Adrenal gland (tissue), 12 donors: Measurements from ENCODE around the gene MGAT5B. TPM values are rescaled to one million over a fixed set of nuclear protein-coding genes. Genes with fewer than 3 reads are reported as not detected.

ENCODE experiments used
- DNase-seq, 7 donors: peaks; one replicate each; pipeline ENCODE4 v3.0.0-alpha.2; 2019 to 2020
- H3K27ac ChIP-seq, 5 donors: fragments of 200-600 bp; sonication (generic) in 4 of 5; 1 replicate in 3 of 5; 2 replicates in 2 of 5; pipeline versions ENCODE4 v1.5.1 to v1.8.0; 2016 to 2020; ENCODE audit warnings: mild to moderate bottlenecking in 1 of 5
- H3K27me3 ChIP-seq: fragments of 200-600 bp; 2 replicates; pipeline ENCODE4 v1.8.0; 2021
- H3K36me3 ChIP-seq, 2 donors: fragments of 200-600 bp; replicated peaks in 1 of 2; 1 replicate in 1 of 2; 2 replicates in 1 of 2; pipeline versions ENCODE4 v1.5.1 to v1.8.0; 2018 to 2022
- H3K4me1 ChIP-seq, 2 donors: fragments of 200-600 bp; replicated peaks in 1 of 2; 1 replicate in 1 of 2; 2 replicates in 1 of 2; pipeline versions ENCODE4 v1.5.1 to v1.8.0; 2018 to 2021
- H3K4me3 ChIP-seq, 4 donors: fragments of 200-600 bp; sonication (generic) in 3 of 4; one replicate each; pipeline ENCODE4 v1.5.1; 2016 to 2018
- H3K9me3 ChIP-seq, 3 donors: fragments of 200-600 bp; sonication (generic) in 1 of 3; replicated peaks in 1 of 3; 1 replicate in 2 of 3; 2 replicates in 1 of 3; pipeline versions ENCODE4 v1.5.1 to v1.8.0; 2016 to 2021
- POLR2A ChIP-seq, 2 donors: fragments of 450-650 bp; IDR thresholded peaks; one replicate each; pipeline ENCODE4 v1.6.1; 2017; ENCODE audit warnings: antibody characterized with exemption in 2 of 2, mild to moderate bottlenecking in 2 of 2, moderate library complexity in 1 of 2
- WGBS, 4 donors: extraction: QIAGEN DNeasy Blood & Tissue Kit in 2 of 4; methylation state at CpG; one replicate each; pipeline versions ENCODE4 v1.1.5 to v1.1.7; 2013 to 2017; 5-methylcytosine and 5-hydroxymethylcytosine counted together
- intact Hi-C, 2 donors: fragments of 100-400 bp; cut with DNase I; formaldehyde crosslinking; loops; one replicate each; pipeline versions ENCODE4 v1.14.1 to v1.15.0; 2022 to 2023
- polyA plus RNA-seq, 3 donors: library from polyadenylated mRNA; stranded (reverse); fragments of 200-250 nt in 2 of 3; fragments of 350-450 nt in 1 of 3; fragmentation: Illumina TruSeq in 1 of 3; extraction: RNeasy Lipid Tissue Mini Kit (QIAGEN cat#74804) in 1 of 3; gene quantifications; one replicate each; pipeline ENCODE4 v1.2.3, GENCODE V29; 2013 to 2014
- total RNA-seq, 9 donors: library from RNA; depleted of rRNA in 4 of 9; stranded (reverse); fragments of >200 nt in 4 of 9; fragments of 120-200 nt in 1 of 9; fragmentation: NEBNext Ultra II Directional in 1 of 9; extraction: Animal tissue kit (Norgen Biotek cat#: 25700) in 1 of 9; gene quantifications; one replicate each; pipeline versions ENCODE4 v1.1.0 to v1.2.4, GENCODE V29; 2013 to 2023
- TF ChIP-seq, protein P1 (sequence below), 6 experiments: fragments of 450-650 bp in 4 of 6; fragments of 200-600 bp in 2 of 6; sonication (generic) in 1 of 6; IDR thresholded peaks; 1 replicate in 5 of 6; 2 replicates in 1 of 6; pipeline versions ENCODE4 v1.5.1 to v1.8.0; 2016 to 2021; ENCODE audit warnings: antibody characterized with exemption in 6 of 6, mild to moderate bottlenecking in 2 of 6, moderate library complexity in 1 of 6
- donor health status: healthy with polysubstance abuse.
- donor health status: Bipolar disorder and iron deficiency.
- donor health status: DM: yes; HTN: yes; CAD: no.
- donor health status: DM: no; HTN: no; CAD: no.
- donor health status: DM: no; HTN: no; CAD: no.
- donor health status: DM: yes; HTN: yes; CAD: no.

MGAT5B gene
- total and polyA plus RNA-seq, 12 donors: 0.24 to 1.0 (median 0.70) TPM; not detected in 1

DNA sequence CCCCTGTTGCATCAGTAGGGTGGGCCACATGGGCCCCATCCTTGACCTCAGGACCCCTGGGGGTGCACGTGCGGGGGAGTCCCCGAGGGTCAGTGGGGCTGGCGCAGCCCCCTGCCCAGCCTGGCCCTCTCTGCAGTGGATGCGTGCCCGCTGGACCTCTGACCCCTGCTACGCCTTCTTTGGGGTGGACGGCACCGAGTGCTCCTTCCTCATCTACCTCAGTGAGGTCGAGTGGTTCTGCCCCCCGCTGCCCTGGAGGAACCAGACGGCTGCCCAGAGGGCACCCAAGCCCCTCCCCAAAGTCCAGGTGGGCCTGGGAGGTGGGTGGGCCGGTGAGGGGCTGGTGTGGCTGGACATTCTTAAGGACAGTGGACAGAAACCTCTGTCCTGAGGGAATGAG lies 35.9 kb downstream of the MGAT5B start:
- Histone ChIP-seq H3K36me3 (no peaks in the 10 kb centered on the region), H3K4me3 (no peak overlapping the region), H3K27me3 (no peaks in the 10 kb centered on the region), H3K4me1 (no peaks in the 10 kb centered on the region), H3K27ac (no peak overlapping the region), H3K9me3 (no peaks in the 10 kb centered on the region)
- WGBS, 4 donors: 80 to 97% (median 82%) methylated on average over 6 to 13 of the region's 13 CpGs; no CpG with 5 or more reads in 1 of the 4 donors
- intact Hi-C loops: no loop called here
- TF ChIP-seq, protein P1, sequence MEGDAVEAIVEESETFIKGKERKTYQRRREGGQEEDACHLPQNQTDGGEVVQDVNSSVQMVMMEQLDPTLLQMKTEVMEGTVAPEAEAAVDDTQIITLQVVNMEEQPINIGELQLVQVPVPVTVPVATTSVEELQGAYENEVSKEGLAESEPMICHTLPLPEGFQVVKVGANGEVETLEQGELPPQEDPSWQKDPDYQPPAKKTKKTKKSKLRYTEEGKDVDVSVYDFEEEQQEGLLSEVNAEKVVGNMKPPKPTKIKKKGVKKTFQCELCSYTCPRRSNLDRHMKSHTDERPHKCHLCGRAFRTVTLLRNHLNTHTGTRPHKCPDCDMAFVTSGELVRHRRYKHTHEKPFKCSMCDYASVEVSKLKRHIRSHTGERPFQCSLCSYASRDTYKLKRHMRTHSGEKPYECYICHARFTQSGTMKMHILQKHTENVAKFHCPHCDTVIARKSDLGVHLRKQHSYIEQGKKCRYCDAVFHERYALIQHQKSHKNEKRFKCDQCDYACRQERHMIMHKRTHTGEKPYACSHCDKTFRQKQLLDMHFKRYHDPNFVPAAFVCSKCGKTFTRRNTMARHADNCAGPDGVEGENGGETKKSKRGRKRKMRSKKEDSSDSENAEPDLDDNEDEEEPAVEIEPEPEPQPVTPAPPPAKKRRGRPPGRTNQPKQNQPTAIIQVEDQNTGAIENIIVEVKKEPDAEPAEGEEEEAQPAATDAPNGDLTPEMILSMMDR (IDR thresholded peaks at IDR 0.05): no peak
- no peak for TF ChIP-seq POLR2A (IDR thresholded peaks at IDR 0.05)
- DNase-seq: no peak

GRCh38 chr17:76905036-76905435 lies 36.8 kb downstream of the MGAT5B start:
- no peak for TF ChIP-seq POLR2A (IDR thresholded peaks at IDR 0.05)
- TF ChIP-seq, protein P1 (IDR thresholded peaks at IDR 0.05): no peak
- DNase-seq: no peak
- intact Hi-C loops: no loop called here
- Histone ChIP-seq H3K4me1 (no peaks in the 10 kb centered on the region), H3K9me3 (no peaks in the 10 kb centered on the region), H3K4me3 (no peak overlapping the region), H3K27me3 (no peaks in the 10 kb centered on the region), H3K36me3 (no peaks in the 10 kb centered on the region), H3K27ac (no peak overlapping the region)
- 89 to 94% (median 92%) methylated on average over 3 to 8 of the region's 8 CpGs for WGBS, 4 donors

DNA sequence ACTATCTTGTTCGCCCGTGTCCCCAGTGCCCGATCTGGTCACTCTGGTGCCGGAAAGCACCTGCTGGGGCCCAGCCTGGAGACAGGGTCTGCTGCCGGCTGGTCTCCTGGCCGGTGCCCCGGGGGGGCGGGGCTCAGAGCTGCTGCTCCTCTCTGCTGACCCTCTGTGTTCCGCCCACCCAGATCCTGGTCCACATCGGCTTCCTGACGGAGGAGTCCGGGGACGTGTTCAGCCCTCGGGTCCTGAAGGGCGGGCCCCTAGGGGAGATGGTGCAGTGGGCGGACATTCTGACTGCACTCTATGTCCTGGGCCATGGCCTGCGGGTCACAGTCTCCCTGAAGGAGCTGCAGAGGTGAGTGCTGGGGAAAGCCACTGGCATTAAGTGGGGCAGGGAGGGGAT lies 37.6 kb downstream of the MGAT5B start:
- no peak for DNase-seq
- Histone ChIP-seq H3K4me1 (no peaks in the 10 kb centered on the region), H3K9me3 (no peaks in the 10 kb centered on the region), H3K27ac (no peak overlapping the region), H3K4me3 (no peak overlapping the region), H3K27me3 (no peaks in the 10 kb centered on the region), H3K36me3 (no peaks in the 10 kb centered on the region)
- no peak for TF ChIP-seq POLR2A (IDR thresholded peaks at IDR 0.05)
- TF ChIP-seq, protein P1 (IDR thresholded peaks at IDR 0.05): no peak
- WGBS, 4 donors: 69 to 80% (median 73%) methylated on average over 3 to 17 of the region's 17 CpGs
- intact Hi-C loops: no loop called here

GRCh38 chr17:76906463-76906862 lies 38.3 kb downstream of the MGAT5B start:
- H3K27ac ChIP-seq: no peak overlapping the region
- no peaks in the 10 kb centered on the region for H3K36me3 ChIP-seq
- no peaks in the 10 kb centered on the region for H3K27me3 ChIP-seq
- no peak overlapping the region for H3K4me3 ChIP-seq
- H3K4me1 ChIP-seq: no peaks in the 10 kb centered on the region
- DNase-seq: no peak
- TF ChIP-seq, protein P1 (IDR thresholded peaks at IDR 0.05): no peak
- TF ChIP-seq POLR2A (IDR thresholded peaks at IDR 0.05): no peak
- H3K9me3 ChIP-seq: no peaks in the 10 kb centered on the region
- 44 to 72% (median 67%) methylated on average over 6 of the region's 6 CpGs for WGBS, 4 donors
- intact Hi-C loops: no loop called here
